ENCODE measurements around the gene KMT5C. TPM values are rescaled to one million over a fixed set of nuclear protein-coding genes. Genes with fewer than 3 reads are reported as not detected.
A peak's percentile ranks its signal among the peaks of the same experiment; 100 is the strongest.

Gene KMT5C
- 1 to 10 TPM; 5.0 to 8.7 (median 8.1) TPM for total RNA-seq

GRCh38 chr19:55339105-55339888, at the start of gene KMT5C:
TSS of gene KMT5C (plus strand) at chr19:55339876. CDS start at chr19:55341937, 2,061 bp downstream.
- Histone ChIP-seq H3K27me3 (peaks cover 0 to 11% (median 0%) of the 10 kb centered on the region in 4 donors), H3K36me3 (peaks cover 0 to 25% (median 22%) of the 10 kb centered on the region in 4 donors), H3K4me1 (peaks cover 17 to 34% (median 29%) of the 10 kb centered on the region in 4 donors), H3K27ac (replicated peaks in 1 of 4) (peak within 1 kb of the TSS; percentile 91 to 97 (median 93)), H3K4me3 (peak within 1 kb of the TSS; percentile 76 to 91 (median 84)), H3K9me3 (no peaks in the 10 kb centered on the region)
- DNase-seq (ENCODE audit: extremely low spot score), result peak; percentile 100
- under 1% methylated on average over 36 of the region's 63 CpGs for WGBS
- intact Hi-C loops (cut with DNase I), result no loop called here
- peak; percentile 75 for TF ChIP-seq POLR2A (IDR thresholded peaks at IDR 0.05; ENCODE audit: low read depth)
- TF ChIP-seq POLR2AphosphoS5 (IDR thresholded peaks at IDR 0.05), result peak; percentile 4 to 96
- TF ChIP-seq EP300 (IDR thresholded peaks at IDR 0.05), result no peak
- peak in 2 of 3 experiments; percentile 31 to 59 for TF ChIP-seq CTCF (IDR thresholded peaks at IDR 0.05)

GRCh38 chr19:55297267-55297666, 42.4 kb upstream of the KMT5C start:
- H3K36me3 ChIP-seq, result peaks cover 0 to 59% (median 29%) of the 10 kb centered on the region in 4 donors
- no peak overlapping the region for H3K27ac ChIP-seq (replicated peaks in 1 of 4)
- no peak for DNase-seq (ENCODE audit: extremely low spot score)
- intact Hi-C loops (cut with DNase I), result no loop called here
- peaks cover 9 to 11% (median 10%) of the 10 kb centered on the region in 4 donors for H3K4me1 ChIP-seq
- no peak for TF ChIP-seq EP300 (IDR thresholded peaks at IDR 0.05)
- TF ChIP-seq POLR2A (IDR thresholded peaks at IDR 0.05; ENCODE audit: low read depth), result no peak
- TF ChIP-seq CTCF (IDR thresholded peaks at IDR 0.05), result no peak
- TF ChIP-seq POLR2AphosphoS5 (IDR thresholded peaks at IDR 0.05), result no peak
- no peak overlapping the region for H3K4me3 ChIP-seq
- no peaks in the 10 kb centered on the region for H3K9me3 ChIP-seq
- no peaks in the 10 kb centered on the region for H3K27me3 ChIP-seq
- WGBS, result 84% methylated on average over 10 of the region's 10 CpGs

- WGBS, result 90% methylated on average over 10 of the region's 10 CpGs
- peaks cover 9 to 12% (median 10%) of the 10 kb centered on the region in 4 donors for H3K4me1 ChIP-seq
- DNase-seq (ENCODE audit: extremely low spot score), result no peak
- TF ChIP-seq EP300 (IDR thresholded peaks at IDR 0.05) (no peak), CTCF (IDR thresholded peaks at IDR 0.05) (no peak), POLR2A (IDR thresholded peaks at IDR 0.05; ENCODE audit: low read depth) (no peak), POLR2AphosphoS5 (IDR thresholded peaks at IDR 0.05) (no peak)
- no peaks in the 10 kb centered on the region for H3K9me3 ChIP-seq
- no peak overlapping the region for H3K27ac ChIP-seq (replicated peaks in 1 of 4)
- peaks cover 0 to 65% (median 33%) of the 10 kb centered on the region in 4 donors for H3K36me3 ChIP-seq
- intact Hi-C loops (cut with DNase I), result loop anchor here (5.0 to 10.0 kb wide), 3 partner anchors 42 to 115 kb away; partner anchors contain the start of gene TMEM238
- H3K27me3 ChIP-seq, result no peaks in the 10 kb centered on the region
- no peak overlapping the region for H3K4me3 ChIP-seq
Observed at GRCh38 chr19:55299991-55300390, 39.7 kb upstream of the KMT5C start.

- no peak overlapping the region for H3K4me3 ChIP-seq
- peak overlapping the region in 1 of 4 donors; percentile 10 for H3K27ac ChIP-seq (replicated peaks in 1 of 4)
- peaks cover 0 to 65% (median 29%) of the 10 kb centered on the region in 4 donors for H3K36me3 ChIP-seq
- H3K9me3 ChIP-seq, result no peaks in the 10 kb centered on the region
- intact Hi-C loops (cut with DNase I), result loop anchor here (5.0 to 10.0 kb wide), 3 partner anchors 41 to 114 kb away; partner anchors contain the start of gene TMEM238
- WGBS, result 64% methylated on average over 13 of the region's 15 CpGs
- TF ChIP-seq EP300 (IDR thresholded peaks at IDR 0.05) (no peak), POLR2AphosphoS5 (IDR thresholded peaks at IDR 0.05) (no peak), POLR2A (IDR thresholded peaks at IDR 0.05; ENCODE audit: low read depth) (no peak), CTCF (IDR thresholded peaks at IDR 0.05) (no peak)
- peaks cover 9 to 12% (median 10%) of the 10 kb centered on the region in 4 donors for H3K4me1 ChIP-seq
- no peak for DNase-seq (ENCODE audit: extremely low spot score)
- no peaks in the 10 kb centered on the region for H3K27me3 ChIP-seq
Observed at GRCh38 chr19:55300886-55301458, 38.7 kb upstream of the KMT5C start.

Measured in esophagus muscularis mucosa (tissue), 4 donors.